ENCODE data around the gene RASGRP2.

The RASGRP2 gene

DNA sequence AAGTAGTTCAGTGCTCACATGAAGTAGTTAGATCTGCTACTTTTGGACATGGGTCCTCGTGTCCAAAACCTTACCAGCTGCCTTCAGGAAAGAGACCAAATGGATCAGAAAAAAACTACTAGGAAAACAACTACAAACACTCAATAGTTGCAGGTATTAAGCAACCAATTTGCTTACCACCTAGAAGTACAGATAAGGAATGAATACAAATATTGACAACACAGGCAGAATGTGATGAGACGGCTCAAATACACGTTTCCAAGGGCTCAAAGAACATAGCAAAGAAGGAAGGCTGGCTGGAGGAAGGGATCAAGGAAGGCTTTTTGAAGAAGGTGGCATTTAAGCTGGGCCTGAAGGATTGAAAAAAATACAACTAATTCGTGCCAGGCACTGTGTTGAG lies 62.8 kb downstream of the RASGRP2 start:
- in situ Hi-C loops (cut with MboI; ENCODE audit: low sequenced_read_pairs, unreplicated experiment), result no loop called here
- TF ChIP-seq CTCF (IDR thresholded peaks at IDR 0.05; ENCODE audit: borderline replicate concordance, control extremely low read depth, extremely low read depth, insufficient read depth, missing control alignments), result no peak
- no peak for DNase-seq (ENCODE audit: low spot score)

- DNase-seq (ENCODE audit: low spot score), result no peak
- in situ Hi-C loops (cut with MboI; ENCODE audit: low sequenced_read_pairs, unreplicated experiment), result no loop called here
- TF ChIP-seq CTCF (IDR thresholded peaks at IDR 0.05; ENCODE audit: borderline replicate concordance, control extremely low read depth, extremely low read depth, insufficient read depth, missing control alignments), result no peak
These were observed 64.1 kb downstream of the RASGRP2 start for GRCh38 chr11:64679846-64680245.

DNA sequence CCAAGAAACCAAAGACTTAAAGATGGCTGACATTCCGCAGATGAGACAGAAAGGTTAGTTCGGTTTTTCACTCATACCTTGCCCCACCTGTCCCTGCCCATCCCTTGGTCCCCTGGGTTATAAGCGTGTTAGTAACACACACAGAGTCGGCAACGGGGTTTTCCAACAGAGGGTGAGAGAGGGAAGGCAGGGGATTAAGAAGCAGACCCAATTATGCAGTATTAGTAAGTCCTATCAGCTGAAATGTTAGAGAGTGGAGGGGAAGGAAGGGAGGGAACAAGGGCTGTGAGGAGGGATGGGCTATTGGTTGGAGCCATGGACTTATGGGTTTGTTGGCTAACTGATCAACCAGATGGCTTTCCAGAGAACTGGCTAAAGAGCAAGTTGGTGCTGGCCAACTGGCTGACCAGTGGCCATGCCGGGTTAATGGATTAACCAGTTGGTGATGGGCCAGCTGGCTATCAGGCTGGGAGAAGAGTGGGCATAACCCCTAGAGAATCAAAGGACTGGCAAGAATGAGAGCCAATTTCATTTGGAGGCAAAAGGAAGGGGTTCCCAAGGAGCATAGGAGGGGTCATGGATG lies 66.4 kb downstream of the RASGRP2 start:
- no peak for TF ChIP-seq CTCF (IDR thresholded peaks at IDR 0.05; ENCODE audit: borderline replicate concordance, control extremely low read depth, extremely low read depth, insufficient read depth, missing control alignments)
- no peak for DNase-seq (ENCODE audit: low spot score)
- in situ Hi-C loops (cut with MboI; ENCODE audit: low sequenced_read_pairs, unreplicated experiment), result no loop called here

Data from GM13976 (cell line).